Measurements from ENCODE around the gene CHAF1B.
A peak's percentile ranks its signal among the peaks of the same experiment; 100 is the strongest.
"Not testable (repeated sequence)": the region's sequence is repeated elsewhere in the genome, so short reads cannot be mapped to it uniquely, and the experiment has no call there.

CHAF1B gene

GRCh38 chr21:36385233-36386030 lies at the start of gene CHAF1B:
Gene CHAF1B, plus strand, starts transcription at chr21:36385392. Its CDS starts 745 bp downstream, at chr21:36386137.
- peak; percentile 57 to 60 for DNase-seq (ENCODE audit: low read depth in 2 of 2)

GRCh38 chr21:36337099-36337509 lies 48.1 kb upstream of the CHAF1B start:
- no peak for DNase-seq (ENCODE audit: low read depth in 2 of 2)

- DNase-seq (ENCODE audit: low read depth in 2 of 2): no peak
Observed at GRCh38 chr21:36338975-36339374, 46.2 kb upstream of the CHAF1B start.

GRCh38 chr21:36342581-36342980 lies 42.6 kb upstream of the CHAF1B start:
- DNase-seq (ENCODE audit: low read depth in 2 of 2): not testable (repeated sequence)

GRCh38 chr21:36344931-36345330 lies 40.3 kb upstream of the CHAF1B start:
- no peak for DNase-seq (ENCODE audit: low read depth in 2 of 2)

GRCh38 chr21:36347278-36347961 lies 37.8 kb upstream of the CHAF1B start:
- DNase-seq (ENCODE audit: low read depth in 2 of 2): no peak

- DNase-seq (ENCODE audit: low read depth in 2 of 2): no peak
Observed at GRCh38 chr21:36347962-36348328, 37.2 kb upstream of the CHAF1B start.

GRCh38 chr21:36349315-36349714 lies 35.9 kb upstream of the CHAF1B start:
- DNase-seq (ENCODE audit: low read depth in 2 of 2): no peak

GRCh38 chr21:36350282-36350910 lies 34.8 kb upstream of the CHAF1B start:
- no peak for DNase-seq (ENCODE audit: low read depth in 2 of 2)

GRCh38 chr21:36354918-36355680 lies 30.1 kb upstream of the CHAF1B start:
- DNase-seq (ENCODE audit: low read depth in 2 of 2): no peak

GRCh38 chr21:36355868-36356267 lies 29.3 kb upstream of the CHAF1B start:
- no peak for DNase-seq (ENCODE audit: low read depth in 2 of 2)

- DNase-seq (ENCODE audit: low read depth in 2 of 2): no peak
Observed at GRCh38 chr21:36359185-36359584, 26.0 kb upstream of the CHAF1B start.

GRCh38 chr21:36369064-36369685 lies 16.0 kb upstream of the CHAF1B start:
- no peak for DNase-seq (ENCODE audit: low read depth in 2 of 2)

- no peak for DNase-seq (ENCODE audit: low read depth in 2 of 2)
Observed at GRCh38 chr21:36375994-36376393, 9.2 kb upstream of the CHAF1B start.

- DNase-seq (ENCODE audit: low read depth in 2 of 2): no peak
Observed at GRCh38 chr21:36377391-36377842, 7.8 kb upstream of the CHAF1B start.

- no peak for DNase-seq (ENCODE audit: low read depth in 2 of 2)
Observed at GRCh38 chr21:36379251-36379650, 5.9 kb upstream of the CHAF1B start.

- no peak for DNase-seq (ENCODE audit: low read depth in 2 of 2)
Observed at GRCh38 chr21:36381841-36382589, 3.2 kb upstream of the CHAF1B start.

- DNase-seq (ENCODE audit: low read depth in 2 of 2): not testable (repeated sequence)
Observed at GRCh38 chr21:36382722-36383121, 2.5 kb upstream of the CHAF1B start.

- DNase-seq (ENCODE audit: low read depth in 2 of 2): no peak
Observed at GRCh38 chr21:36384885-36385232, 333 bp upstream of the CHAF1B start.

GRCh38 chr21:36386031-36386642 lies 945 bp downstream of the CHAF1B start:
- no peak for DNase-seq (ENCODE audit: low read depth in 2 of 2)

Data from stimulated activated CD8-positive, alpha-beta memory T cell treated with anti-CD3 and anti-CD28 coated beads, Interleukin-7, amount 100 ng/mL, for 1 hour (primary cell).